Upper lobe of right lung (tissue), 1 donor: ENCODE data around the gene ARF1. TPM values are rescaled to one million over a fixed set of nuclear protein-coding genes. Genes with fewer than 3 reads are reported as not detected.

Source experiments
- ATAC-seq: fragments of 200-7000 bp; cut with Tn5 transposase; one replicate; pipeline ENCODE4 v1.9.1; 2020; ENCODE audit warnings: mild to moderate bottlenecking, moderate library complexity
- DNase-seq: peaks from one replicate; pipeline ENCODE4 v3.0.0-alpha.2; 2020
- H3K27ac ChIP-seq: fragments of 200-600 bp; one replicate; pipeline ENCODE4 v1.8.0; 2022
- H3K27me3 ChIP-seq: fragments of 200-600 bp; one replicate; pipeline ENCODE4 v1.8.0; 2022; ENCODE audit warnings: mild to moderate bottlenecking
- H3K36me3 ChIP-seq: fragments of 200-600 bp; one replicate; pipeline ENCODE4 v1.8.0; 2022
- H3K4me1 ChIP-seq: fragments of 200-600 bp; one replicate; pipeline ENCODE4 v1.8.0; 2022
- H3K4me3 ChIP-seq: fragments of 200-600 bp; one replicate; pipeline ENCODE4 v1.8.0; 2022; ENCODE audit warnings: mild to moderate bottlenecking
- H3K9me3 ChIP-seq: fragments of 200-600 bp; one replicate; pipeline ENCODE4 v1.8.0; 2022
- CTCF ChIP-seq: fragments of 200-600 bp; IDR thresholded peaks from one replicate; pipeline ENCODE4 v1.8.0; 2022; ENCODE audit warnings: antibody characterized with exemption
- intact Hi-C: fragments of 100-400 bp; cut with DNase I; formaldehyde crosslinking; loops from one replicate; pipeline ENCODE4 v1.11.0; 2022
- long read RNA-seq: library from polyadenylated mRNA; unstranded; transcript quantifications from one replicate; pipeline ENCODE4 v2.0.0, GENCODE V29; 2021
- total RNA-seq: library from RNA; stranded (reverse); fragmentation: NEBNext Ultra II Directional; extraction: Animal tissue kit (Norgen Biotek cat#: 25700); gene quantifications from one replicate; pipeline ENCODE4 v1.2.1, GENCODE V29; 2021
- donor health status: DM: no; HTN: yes; CAD: no; lungs with severe emphysema.

The ARF1 gene
- 397 TPM for total RNA-seq
- long read RNA-seq, transcript ARF1-210 (5 exons, 597 nt), result minor isoform, 7 of 982 reads
- long read RNA-seq, transcript ARF1-201 (5 exons, 1,888 nt), result major isoform, 838 of 982 reads
- long read RNA-seq, transcript ARF1-202 (5 exons, 678 nt), result minor isoform, 6 of 982 reads
- long read RNA-seq, transcript ARF1-213 (5 exons, 1,972 nt), result minor isoform, 20 of 982 reads
- long read RNA-seq, partial matches to known transcripts, result 56 of 982 reads
- long read RNA-seq, other reads (novel, unspliced or antisense), result 49 of 982 reads

- Histone ChIP-seq H3K27ac (peak within 1 kb of the TSS; percentile 99), H3K36me3 (no peaks in the 10 kb centered on the region), H3K27me3 (no peaks in the 10 kb centered on the region), H3K4me1 (peaks cover 47% of the 10 kb centered on the region), H3K4me3 (peak within 1 kb of the TSS; percentile 84), H3K9me3 (no peaks in the 10 kb centered on the region)
- intact Hi-C loops, result no loop called here
- ATAC-seq (peak; percentile 96), DNase-seq (peak; percentile 96)
- no peak for TF ChIP-seq CTCF
Observed at GRCh38 chr1:228082214-228082917, at the start of gene ARF1. TSS of gene ARF1 (plus strand) at chr1:228082708. CDS start at chr1:228097115, 14,407 bp downstream.

- Histone ChIP-seq H3K9me3 (no peaks in the 10 kb centered on the region), H3K27me3 (peaks cover 38% of the 10 kb centered on the region), H3K4me3 (no peak overlapping the region), H3K4me1 (peaks cover 8% of the 10 kb centered on the region), H3K36me3 (no peaks in the 10 kb centered on the region), H3K27ac (no peak overlapping the region)
- DNase-seq, result no peak
- intact Hi-C loops, result no loop called here
- TF ChIP-seq CTCF, result no peak
- no peak for ATAC-seq
Observed at GRCh38 chr1:228033376-228033775, 49.1 kb upstream of the ARF1 start.

- Histone ChIP-seq H3K9me3 (no peaks in the 10 kb centered on the region), H3K27ac (no peak overlapping the region), H3K36me3 (no peaks in the 10 kb centered on the region), H3K27me3 (peaks cover 41% of the 10 kb centered on the region), H3K4me3 (no peak overlapping the region), H3K4me1 (peaks cover 8% of the 10 kb centered on the region)
- no peak for ATAC-seq
- no peak for TF ChIP-seq CTCF
- intact Hi-C loops, result no loop called here
- peak; percentile 25 for DNase-seq
Observed at GRCh38 chr1:228034954-228035837, 47.3 kb upstream of the ARF1 start.

- Histone ChIP-seq H3K27ac (no peak overlapping the region), H3K9me3 (no peaks in the 10 kb centered on the region), H3K4me3 (no peak overlapping the region), H3K4me1 (peaks cover 8% of the 10 kb centered on the region), H3K27me3 (peaks cover 41% of the 10 kb centered on the region), H3K36me3 (no peaks in the 10 kb centered on the region)
- DNase-seq (peak; percentile 46), ATAC-seq (no peak)
- no peak for TF ChIP-seq CTCF
- intact Hi-C loops, result no loop called here
Observed at GRCh38 chr1:228035844-228036243, 46.7 kb upstream of the ARF1 start.

- TF ChIP-seq CTCF, result no peak
- Histone ChIP-seq H3K27me3 (peaks cover 41% of the 10 kb centered on the region), H3K9me3 (no peaks in the 10 kb centered on the region), H3K36me3 (no peaks in the 10 kb centered on the region), H3K4me1 (peaks cover 8% of the 10 kb centered on the region), H3K4me3 (no peak overlapping the region), H3K27ac (no peak overlapping the region)
- DNase-seq (peak; percentile 66), ATAC-seq (peak; percentile 73)
- intact Hi-C loops, result no loop called here
Observed at GRCh38 chr1:228036701-228037231, 45.7 kb upstream of the ARF1 start.
